HG02840 (cell line): ENCODE data around the gene SHISA5.

Experiments used
- ATAC-seq: cut with Tn5 transposase; IDR thresholded peaks from one replicate; pipeline ENCODE4 v1.9.1; 2021; ENCODE audit warnings: mild to moderate bottlenecking, moderate library complexity, moderate number of reproducible peaks; ENCODE audit not compliant: unreplicated experiment, low FRiP score

The SHISA5 gene

GRCh38 chr3:48420561-48420960, 83.4 kb downstream of the SHISA5 start:
- ATAC-seq: no peak

DNA sequence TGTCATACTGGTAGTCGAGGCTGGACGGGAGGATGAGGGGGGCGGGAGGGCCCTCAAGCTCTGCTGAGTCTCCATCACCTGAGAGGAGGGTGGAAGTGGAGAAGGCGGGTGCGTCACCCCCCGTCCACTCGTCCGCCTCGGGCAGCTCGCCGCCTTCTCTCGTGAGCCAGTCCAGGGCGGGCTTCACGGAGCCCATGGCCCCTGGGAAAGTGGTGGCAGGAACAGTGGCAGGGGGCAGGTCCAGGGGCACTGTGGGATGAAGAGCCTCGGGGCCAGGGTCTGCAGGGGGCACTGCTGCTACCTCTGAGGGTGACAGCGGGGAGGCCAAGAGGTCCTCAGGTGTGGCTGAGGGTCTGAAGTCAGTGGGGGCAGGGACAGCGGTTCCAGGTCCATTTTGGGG, 84.4 kb downstream of the SHISA5 start:
- no peak for ATAC-seq

DNA sequence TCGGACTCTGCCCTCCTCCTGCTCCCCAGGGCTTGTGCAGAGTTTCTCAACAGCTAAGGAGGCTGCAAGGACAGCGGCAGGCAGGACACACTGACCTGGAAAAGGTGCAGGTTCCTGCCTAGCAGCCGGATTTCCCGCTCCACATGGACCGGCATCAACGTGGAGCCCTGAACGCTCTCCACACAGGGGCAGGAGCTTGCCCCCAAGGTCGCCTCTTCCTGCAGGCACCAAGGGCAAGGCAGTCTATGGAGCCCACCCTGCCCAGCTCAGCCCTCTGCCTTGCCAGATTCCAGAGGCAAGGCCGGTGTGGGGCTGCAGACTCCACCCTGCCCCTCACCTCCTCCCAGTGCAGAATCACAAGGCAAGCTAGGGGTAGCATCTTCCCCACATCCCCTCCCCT, 84.8 kb downstream of the SHISA5 start:
- ATAC-seq: no peak

GRCh38 chr3:48418651-48419050, 85.3 kb downstream of the SHISA5 start:
- ATAC-seq: no peak

DNA sequence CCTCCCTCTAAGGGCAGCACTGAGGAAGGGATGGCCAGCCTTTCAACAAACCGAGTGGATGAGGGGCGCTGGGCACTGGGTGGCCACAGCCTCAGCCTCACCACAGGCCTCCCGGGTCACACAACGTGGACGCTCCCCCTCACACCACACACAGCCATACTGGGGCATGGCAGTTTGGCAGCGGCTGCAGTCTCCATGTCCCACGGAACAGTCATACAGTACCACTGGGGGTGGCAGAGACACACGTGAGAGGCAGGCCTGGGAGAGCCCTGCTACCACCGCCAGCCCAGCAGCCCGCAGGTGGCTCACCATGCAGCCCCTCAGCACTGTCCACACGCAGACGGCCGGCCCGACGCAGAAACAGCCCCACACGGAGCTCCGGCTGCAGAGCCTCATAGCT, 85.8 kb downstream of the SHISA5 start:
- ATAC-seq: no peak
